ENCODE results near the gene PTPRD.

Gene PTPRD

DNA sequence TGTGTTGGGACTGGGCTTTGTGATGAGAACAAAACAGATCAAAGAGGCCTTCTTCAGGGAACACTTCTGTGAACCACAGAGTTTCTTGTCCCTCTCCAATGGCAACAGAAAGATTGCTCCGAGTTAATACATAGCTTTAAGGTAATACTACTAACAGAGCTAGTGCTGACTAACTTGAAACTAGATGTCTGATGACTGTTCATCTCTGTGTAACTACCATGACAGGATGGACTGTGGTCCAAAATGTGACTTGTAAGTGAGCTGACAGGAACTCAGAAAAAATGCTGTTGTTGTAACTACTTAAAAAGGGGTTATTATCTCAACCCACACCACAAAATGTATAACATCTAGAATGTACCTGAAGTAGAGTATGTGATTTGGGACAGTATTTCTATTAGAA is 2183.0 kb downstream of the PTPRD start:
- DNase-seq (ENCODE audit: low read depth) = no peak

DNA sequence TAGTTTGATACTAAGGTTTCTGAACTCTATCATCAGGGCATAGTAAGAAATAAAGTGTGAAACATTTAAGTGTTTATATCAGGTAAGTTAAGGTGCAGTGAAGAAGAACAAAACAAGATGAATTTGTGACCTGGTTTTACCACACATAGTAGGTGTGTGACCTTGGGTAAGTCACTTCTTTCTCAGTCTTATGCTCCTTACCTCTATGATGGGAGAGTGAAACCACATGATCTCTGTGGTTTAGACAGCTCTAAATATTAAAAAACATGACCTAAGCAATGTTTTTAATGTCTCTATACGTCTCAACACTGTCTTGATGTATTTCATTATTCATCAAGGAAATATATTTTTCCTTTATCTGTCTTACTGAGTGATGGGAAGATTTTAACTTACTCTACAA is 2183.6 kb downstream of the PTPRD start:
- no peak for DNase-seq (ENCODE audit: low read depth)

DNA sequence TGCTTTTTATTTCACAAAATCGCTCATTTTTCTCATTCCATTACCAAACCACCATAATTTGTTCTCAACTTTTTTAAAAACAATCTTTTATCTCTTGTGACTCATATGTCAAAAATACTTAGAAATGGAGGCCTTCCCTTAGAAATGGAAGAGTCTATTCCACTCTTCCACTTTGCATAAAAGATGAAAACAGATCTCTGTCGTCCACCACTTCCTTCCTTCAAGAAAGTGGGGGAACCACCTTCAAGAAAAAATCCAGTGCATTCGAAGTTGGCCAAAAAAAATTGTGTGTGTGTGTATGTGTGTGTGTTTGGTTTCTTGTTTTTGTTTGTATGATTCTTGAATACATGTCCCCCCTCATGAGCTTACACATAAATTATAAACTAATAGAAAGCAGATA is 2184.4 kb downstream of the PTPRD start:
- DNase-seq (ENCODE audit: low read depth) = no peak

DNA sequence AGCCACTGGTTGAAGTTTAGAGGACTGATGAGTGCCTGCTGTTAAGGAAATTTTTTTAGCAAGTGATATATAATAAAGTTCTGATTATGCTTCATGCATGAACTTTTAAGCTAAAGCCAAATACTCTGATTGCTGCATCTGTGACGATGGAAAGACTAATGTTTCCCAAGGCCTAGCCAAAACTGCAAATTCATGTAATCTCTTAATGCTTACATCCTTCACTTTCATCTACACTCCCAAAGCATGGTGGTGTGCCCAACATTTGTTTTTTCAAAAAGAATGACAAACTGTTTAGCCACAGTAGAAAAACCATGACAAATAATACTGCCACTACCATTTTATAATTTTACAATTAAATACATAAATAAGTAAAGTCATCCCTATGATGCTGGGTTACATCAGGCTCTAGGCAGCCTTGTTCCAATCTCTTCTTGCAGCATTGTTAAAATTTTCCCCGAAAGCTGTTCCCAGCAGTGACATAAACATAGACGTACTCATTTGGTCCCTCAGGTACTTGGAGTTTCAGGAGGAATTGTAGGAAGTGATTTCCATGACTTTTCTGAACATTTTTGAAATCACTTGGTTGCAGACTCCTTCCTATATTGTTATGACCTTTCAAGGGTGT is 2187.9 kb downstream of the PTPRD start:
- DNase-seq (ENCODE audit: low read depth) = no peak

DNA sequence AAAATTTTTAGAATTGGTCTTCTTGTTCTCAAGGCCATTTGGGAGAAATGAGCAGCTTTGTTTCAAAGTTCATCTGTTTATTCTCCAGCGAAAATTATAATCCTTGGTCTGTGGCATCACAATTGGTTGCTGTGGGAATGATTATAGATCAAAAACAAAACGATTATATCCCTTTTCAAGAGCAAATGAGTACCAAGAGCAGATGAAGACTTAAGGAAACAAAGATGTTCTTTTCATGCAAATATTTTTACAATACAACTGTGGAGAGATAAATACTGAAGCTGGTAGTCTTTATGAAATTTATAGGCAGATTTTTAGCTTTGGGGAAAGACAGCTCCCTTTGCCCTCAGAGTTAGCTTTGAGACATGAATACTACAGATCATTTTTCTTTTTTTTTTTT is 2192.4 kb downstream of the PTPRD start:
- DNase-seq (ENCODE audit: low read depth) = no peak

DNA sequence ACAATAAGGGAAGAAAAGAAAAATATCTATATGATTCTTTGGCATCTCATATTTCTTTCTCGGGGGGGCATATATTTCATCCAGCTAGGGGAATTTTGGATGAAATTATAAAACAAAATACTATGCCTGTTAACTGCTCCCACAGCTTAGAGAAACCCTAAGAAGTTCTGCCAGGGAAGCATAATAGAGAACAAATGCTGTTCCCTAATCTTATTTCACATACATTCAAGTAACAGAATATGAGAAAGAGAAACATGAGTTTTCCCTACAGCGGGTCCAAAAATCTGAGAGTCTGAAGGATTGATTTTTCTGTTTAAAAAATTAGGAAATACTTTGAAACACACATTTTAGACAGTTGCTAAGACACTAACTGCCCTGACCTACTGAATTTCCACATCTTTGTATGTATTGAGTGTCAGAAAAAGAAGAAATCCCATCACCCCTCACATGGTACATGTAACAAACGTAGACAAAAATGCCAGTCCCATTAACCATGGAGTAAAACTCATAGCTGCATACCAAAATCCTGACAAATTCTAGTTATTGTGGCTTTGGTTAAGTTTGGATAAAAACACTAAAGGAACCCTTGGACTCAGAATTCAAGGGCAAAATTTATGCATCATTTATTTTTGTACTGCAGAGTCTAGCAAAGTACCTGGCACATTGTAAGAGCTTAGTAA is 2193.1 kb downstream of the PTPRD start:
- DNase-seq (ENCODE audit: low read depth) = no peak

GRCh38 chr9:8417341-8417740 is 2195.5 kb downstream of the PTPRD start:
- no peak for DNase-seq (ENCODE audit: low read depth)

DNA sequence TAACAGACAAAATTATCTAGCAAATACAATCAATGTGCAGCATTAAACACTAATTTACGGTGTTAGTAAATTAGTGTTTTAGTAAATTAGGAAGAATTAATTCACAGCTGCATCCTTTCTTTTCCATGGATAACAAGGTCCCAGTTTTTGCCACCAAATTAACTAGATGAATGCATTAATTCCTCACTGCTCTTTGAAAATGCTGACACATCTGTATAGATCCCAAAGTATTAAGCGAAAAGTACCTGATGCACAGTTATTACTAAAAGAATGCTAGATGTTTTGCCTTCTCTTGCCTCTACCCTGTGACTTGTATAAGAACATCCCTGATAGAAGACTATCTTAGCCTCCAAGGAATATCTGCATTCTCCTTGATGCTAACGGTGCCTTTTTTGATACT is 2200.5 kb downstream of the PTPRD start:
- DNase-seq (ENCODE audit: low read depth) = no peak

DNA sequence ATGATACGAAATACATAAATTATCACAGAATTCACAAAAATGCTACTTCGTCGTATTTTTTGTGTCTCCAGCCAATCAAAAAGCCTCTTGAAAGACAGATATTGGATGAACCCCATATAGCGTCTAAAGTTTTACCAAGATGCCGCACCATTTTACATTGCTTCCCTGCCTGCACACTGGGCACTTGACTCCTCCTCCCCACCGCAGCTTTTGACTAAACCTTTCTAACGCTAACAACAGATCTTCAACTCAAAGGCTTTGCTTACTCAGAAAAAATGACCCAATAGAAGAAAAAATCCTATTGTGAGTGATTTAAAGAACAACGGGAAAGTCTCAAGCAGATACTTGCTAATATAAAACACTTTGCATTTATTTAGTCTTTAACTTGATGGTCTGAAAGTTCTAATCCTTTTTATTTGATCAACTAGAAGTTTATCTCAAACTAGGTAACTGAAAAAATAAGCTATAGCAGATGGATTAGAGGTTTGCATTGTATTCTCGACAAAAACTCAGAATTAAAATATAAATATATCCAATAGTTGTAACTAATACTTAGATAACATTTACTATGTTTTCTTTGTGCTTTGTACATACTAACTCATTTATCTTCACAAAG is 2204.1 kb downstream of the PTPRD start:
- no peak for DNase-seq (ENCODE audit: low read depth)

- DNase-seq (ENCODE audit: low read depth) = no peak
Measured at GRCh38 chr9:8401961-8402705, 2210.7 kb downstream of the PTPRD start.

GRCh38 chr9:8400378-8400777 is 2212.4 kb downstream of the PTPRD start:
- DNase-seq (ENCODE audit: low read depth) = no peak

GRCh38 chr9:8395022-8395421 is 2217.8 kb downstream of the PTPRD start:
- no peak for DNase-seq (ENCODE audit: low read depth)

GRCh38 chr9:8394341-8394740 is 2218.5 kb downstream of the PTPRD start:
- no peak for DNase-seq (ENCODE audit: low read depth)

DNA sequence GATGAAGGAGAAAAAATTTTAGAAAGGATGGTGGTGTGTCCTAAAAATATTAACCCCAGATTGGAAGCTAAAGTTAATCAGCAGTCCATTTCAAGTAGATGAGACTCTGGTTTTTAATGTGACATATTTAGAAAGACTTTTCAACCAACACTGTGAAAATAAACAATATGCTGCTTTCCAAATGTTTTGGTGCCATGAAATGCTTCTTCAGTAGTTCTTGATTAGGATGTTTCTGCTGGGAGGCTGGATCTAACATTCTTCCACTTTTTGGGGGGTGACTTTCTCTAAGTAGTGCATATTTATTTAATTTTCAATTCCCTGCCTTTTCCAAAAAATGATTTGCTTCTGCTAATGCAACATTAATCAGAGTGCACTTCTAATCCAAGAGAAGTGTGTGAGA is 2219.9 kb downstream of the PTPRD start:
- no peak for DNase-seq (ENCODE audit: low read depth)

GRCh38 chr9:8391566-8391965 is 2221.2 kb downstream of the PTPRD start:
- DNase-seq (ENCODE audit: low read depth) = no peak

GRCh38 chr9:8391132-8391531 is 2221.7 kb downstream of the PTPRD start:
- DNase-seq (ENCODE audit: low read depth) = no peak

DNA sequence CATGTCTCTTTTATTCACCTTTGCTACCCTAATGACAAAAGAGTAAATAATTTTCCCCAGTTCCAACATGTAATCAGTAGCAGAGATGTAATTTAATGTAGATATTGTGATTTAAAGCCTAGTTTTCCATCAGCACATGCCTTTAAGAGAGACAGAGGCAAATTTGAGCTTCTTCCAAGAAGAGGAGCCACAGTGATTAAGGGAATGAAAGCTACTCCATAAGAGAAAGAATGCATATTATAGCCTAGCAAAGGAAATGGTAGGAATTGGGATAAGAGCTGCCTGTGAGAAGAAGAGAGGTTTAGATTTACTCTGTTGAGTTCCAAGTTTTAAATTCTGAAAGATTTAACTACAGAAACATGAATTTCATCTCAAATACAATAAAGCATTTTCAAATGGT is 2222.2 kb downstream of the PTPRD start:
- DNase-seq (ENCODE audit: low read depth) = no peak

- DNase-seq (ENCODE audit: low read depth) = no peak
Measured at GRCh38 chr9:8389531-8389930, 2223.3 kb downstream of the PTPRD start.

DNA sequence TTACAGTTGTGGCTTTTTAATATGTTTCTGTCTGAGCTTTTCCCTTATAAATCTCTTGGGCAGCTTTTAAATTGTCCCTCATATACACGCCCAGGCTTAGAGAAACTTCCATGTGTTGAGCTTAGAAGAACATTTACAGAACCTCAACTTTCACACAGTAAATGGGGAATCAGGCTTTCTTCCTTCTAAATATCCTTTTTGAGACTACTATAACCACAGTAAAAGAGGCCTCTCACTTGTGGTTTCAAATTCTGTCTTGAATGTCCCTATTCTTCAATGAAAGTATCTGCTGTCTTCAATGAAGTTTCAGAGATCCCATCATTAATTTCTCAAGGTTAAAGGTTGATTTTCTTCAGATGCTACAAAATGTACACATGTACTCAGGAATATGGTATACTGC is 2224.7 kb downstream of the PTPRD start:
- DNase-seq (ENCODE audit: low read depth) = no peak

DNA sequence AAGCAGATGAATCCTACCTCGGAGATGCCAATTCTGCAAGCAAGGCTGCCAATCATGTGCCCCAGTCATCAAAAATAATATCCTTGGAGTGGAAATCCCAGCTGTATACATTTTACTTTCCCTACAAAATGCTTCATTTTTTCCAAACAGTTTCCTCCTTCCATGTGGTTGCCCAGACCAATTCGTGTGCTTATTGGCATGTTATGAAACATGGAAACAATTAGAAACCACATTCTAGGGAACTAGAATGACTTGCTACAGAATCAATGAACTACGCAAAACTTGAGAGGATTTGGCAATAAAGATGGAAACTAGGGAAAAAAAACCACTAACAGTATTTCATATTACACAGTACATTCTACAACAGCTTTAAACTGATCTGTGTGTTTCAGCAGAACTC is 2228.7 kb downstream of the PTPRD start:
- no peak for DNase-seq (ENCODE audit: low read depth)

DNA sequence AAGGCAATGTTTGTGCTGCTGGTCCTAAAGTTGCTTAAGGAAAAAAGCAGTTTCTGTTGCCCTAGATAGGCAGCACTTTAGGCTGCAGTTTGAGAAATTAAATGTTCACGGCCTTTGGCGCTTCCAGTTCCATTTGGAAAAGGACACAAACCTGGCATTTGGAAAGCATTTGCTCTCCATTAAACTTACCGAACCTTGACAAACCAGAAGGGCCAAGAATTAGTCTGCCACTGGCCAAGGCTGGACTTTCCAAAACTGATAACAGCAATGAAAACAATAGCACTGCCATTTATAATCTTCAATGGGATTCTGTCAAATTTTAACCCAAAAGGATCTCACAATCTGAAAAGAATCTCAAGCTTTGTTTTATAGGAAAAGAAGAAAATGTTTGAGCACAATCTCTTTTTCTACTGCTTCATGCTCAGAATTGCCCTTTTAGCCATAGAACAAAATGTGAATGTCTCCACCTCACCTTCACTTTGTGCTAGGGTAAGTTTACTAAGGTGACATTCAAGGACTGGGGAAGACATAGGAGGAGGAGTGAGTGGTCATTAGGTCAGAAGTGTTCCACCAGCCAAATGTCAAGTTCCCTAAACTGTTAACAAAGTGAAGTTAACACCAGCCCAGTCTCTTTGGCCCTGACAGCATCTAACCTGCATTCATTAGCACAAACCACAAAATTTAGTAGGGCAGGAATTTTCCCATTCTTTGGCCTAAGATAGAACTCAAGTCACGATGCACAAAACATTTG is 2229.8 kb downstream of the PTPRD start:
- no peak for DNase-seq (ENCODE audit: low read depth)

DNA sequence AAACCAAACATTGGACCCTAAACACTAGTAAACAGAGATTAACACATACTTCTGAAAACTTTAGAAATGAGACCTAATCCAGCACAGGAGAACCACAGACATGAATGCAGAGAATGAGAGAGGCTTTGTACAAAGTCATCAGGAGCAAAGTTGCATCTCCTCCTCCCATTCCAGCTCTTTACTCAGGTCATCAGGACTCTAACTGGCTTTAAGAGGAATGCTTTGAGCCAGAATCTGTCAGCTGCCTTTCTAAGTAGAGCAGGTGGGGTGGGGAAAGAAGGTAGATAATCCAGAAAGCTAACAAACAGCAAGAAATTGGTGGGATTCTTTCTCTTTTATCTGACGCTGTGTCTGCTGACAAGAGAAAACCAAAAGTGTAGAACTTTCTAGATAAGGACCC is 2230.5 kb downstream of the PTPRD start:
- DNase-seq (ENCODE audit: low read depth) = no peak
